ENCODE data around the gene TTC28.

DNA sequence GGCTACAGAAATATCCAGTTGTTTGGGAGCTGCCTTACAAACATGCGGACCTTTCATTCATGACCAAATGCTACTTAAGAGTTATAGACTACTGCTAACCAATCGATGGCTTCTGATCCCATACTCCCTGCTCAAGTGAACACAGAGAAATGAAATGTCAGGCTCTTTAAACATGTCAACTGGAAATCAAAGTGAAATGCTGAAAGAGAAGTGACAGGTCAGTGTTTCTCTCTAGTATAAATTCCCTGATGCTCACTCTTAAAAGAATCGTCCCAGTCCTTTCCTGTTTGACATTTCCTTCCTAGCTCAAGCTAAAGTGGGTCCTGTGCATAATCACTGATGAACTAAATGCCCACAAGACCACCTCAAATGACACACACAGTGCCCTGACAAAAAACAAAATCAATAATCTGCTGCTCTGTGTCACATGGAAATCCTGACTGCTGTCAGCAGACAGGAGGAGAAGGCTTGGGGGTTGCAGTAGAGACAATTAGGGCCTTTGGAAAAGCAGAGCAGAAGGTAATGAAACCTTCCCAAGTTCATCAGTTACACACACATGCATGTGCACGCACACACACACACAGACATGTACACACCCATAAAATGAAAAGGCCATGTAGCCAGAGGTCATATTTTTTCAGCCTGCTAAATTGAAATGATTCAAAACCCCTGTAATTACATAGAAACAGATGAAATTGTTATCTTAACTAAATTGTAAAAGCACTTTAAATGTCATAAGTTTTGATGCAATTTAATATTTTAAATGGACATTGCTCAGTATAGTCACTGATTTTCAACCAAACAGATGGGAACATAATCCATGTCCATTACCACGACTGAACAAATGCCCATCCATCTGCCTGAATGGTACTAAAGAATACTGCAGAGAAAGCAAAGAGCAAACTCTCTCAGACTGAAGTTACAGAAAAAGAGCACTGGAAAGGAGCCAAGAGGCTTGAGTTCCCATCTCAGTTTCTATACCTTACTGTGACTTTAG, 330.7 kb downstream of the TTC28 start:
- TF ChIP-seq, protein P1, sequence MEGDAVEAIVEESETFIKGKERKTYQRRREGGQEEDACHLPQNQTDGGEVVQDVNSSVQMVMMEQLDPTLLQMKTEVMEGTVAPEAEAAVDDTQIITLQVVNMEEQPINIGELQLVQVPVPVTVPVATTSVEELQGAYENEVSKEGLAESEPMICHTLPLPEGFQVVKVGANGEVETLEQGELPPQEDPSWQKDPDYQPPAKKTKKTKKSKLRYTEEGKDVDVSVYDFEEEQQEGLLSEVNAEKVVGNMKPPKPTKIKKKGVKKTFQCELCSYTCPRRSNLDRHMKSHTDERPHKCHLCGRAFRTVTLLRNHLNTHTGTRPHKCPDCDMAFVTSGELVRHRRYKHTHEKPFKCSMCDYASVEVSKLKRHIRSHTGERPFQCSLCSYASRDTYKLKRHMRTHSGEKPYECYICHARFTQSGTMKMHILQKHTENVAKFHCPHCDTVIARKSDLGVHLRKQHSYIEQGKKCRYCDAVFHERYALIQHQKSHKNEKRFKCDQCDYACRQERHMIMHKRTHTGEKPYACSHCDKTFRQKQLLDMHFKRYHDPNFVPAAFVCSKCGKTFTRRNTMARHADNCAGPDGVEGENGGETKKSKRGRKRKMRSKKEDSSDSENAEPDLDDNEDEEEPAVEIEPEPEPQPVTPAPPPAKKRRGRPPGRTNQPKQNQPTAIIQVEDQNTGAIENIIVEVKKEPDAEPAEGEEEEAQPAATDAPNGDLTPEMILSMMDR (IDR thresholded peaks at IDR 0.05; ENCODE audit: low read depth, low read length): no peak
- no peak for TF ChIP-seq POLR2A (IDR thresholded peaks at IDR 0.05; ENCODE audit: extremely low read depth, insufficient read length)
- TF ChIP-seq MYC (IDR thresholded peaks at IDR 0.05; ENCODE audit: low read depth, low read length): no peak

Measured in NB4 (cell line).